Loucy (cell line): ENCODE results near the gene CD6.

Experiments
- H2AFZ ChIP-seq: fragments of 200-600 bp; sonication (generic); 2 replicates; pipeline ENCODE4 v1.6.0; 2016; ENCODE audit warnings: antibody characterized with exemption, mild to moderate bottlenecking, low read length, moderate library complexity
- H3F3A ChIP-seq: fragments of 200-600 bp; 2 replicates; pipeline ENCODE4 v1.6.0; 2016; ENCODE audit warnings: antibody characterized with exemption, low read depth, mild to moderate bottlenecking
- H3K27me3 ChIP-seq: fragments of 200-600 bp; sonication (generic); 2 replicates; pipeline ENCODE4 v1.6.1; 2014; ENCODE audit warnings: low read length, mild to moderate bottlenecking; ENCODE audit not compliant: insufficient read depth, poor library complexity, severe bottlenecking
- H3K36me3 ChIP-seq: fragments of 200-600 bp; sonication (generic); 2 replicates; pipeline ENCODE4 v1.6.1; 2016; ENCODE audit warnings: low read length; ENCODE audit not compliant: insufficient read depth
- H3K4me1 ChIP-seq: fragments of 200-600 bp; sonication (generic); 2 replicates; pipeline ENCODE4 v1.5.1; 2014; ENCODE audit warnings: low read length, mild to moderate bottlenecking; ENCODE audit not compliant: insufficient read depth, poor library complexity, severe bottlenecking
- H3K4me2 ChIP-seq: fragments of 200-600 bp; sonication (generic); 2 replicates; pipeline ENCODE4 v1.6.0; 2014; ENCODE audit warnings: antibody characterized with exemption, low read length, low read depth, mild to moderate bottlenecking; ENCODE audit not compliant: poor library complexity, severe bottlenecking
- H3K4me3 ChIP-seq: fragments of 200-600 bp; sonication (generic); 2 replicates; pipeline ENCODE4 v1.5.1; 2014; ENCODE audit warnings: low read length, mild to moderate bottlenecking, mixed read lengths; ENCODE audit not compliant: poor library complexity, severe bottlenecking
- H3K79me2 ChIP-seq: fragments of 200-600 bp; sonication (generic); 2 replicates; pipeline ENCODE4 v1.6.1; 2014; ENCODE audit warnings: low read length; ENCODE audit not compliant: insufficient read depth
- H3K9ac ChIP-seq: fragments of 200-600 bp; sonication (generic); 2 replicates; pipeline ENCODE4 v1.6.0; 2014; ENCODE audit warnings: mild to moderate bottlenecking, low read depth, low read length, moderate library complexity; ENCODE audit not compliant: poor library complexity, severe bottlenecking
- H3K9me2 ChIP-seq: fragments of 200-600 bp; sonication (generic); replicated peaks from 2 replicates; pipeline ENCODE4 v1.6.1; 2016; ENCODE audit warnings: low read depth, low read length, mixed read lengths
- H3K9me3 ChIP-seq: fragments of 200-600 bp; sonication (generic); 2 replicates; pipeline ENCODE4 v1.6.1; 2014; ENCODE audit warnings: mild to moderate bottlenecking, antibody characterized with exemption, low read length, low read depth; ENCODE audit not compliant: insufficient read depth
- H4K20me1 ChIP-seq: fragments of 200-600 bp; sonication (generic); 2 replicates; pipeline ENCODE4 v1.6.0; 2014; ENCODE audit warnings: antibody characterized with exemption, low read length, mild to moderate bottlenecking; ENCODE audit not compliant: insufficient read depth, poor library complexity, severe bottlenecking
- CTCF ChIP-seq: fragments of 200-600 bp; sonication (generic); conservative IDR thresholded peaks from 2 replicates; pipeline ENCODE4 v1.5.1; 2014; ENCODE audit warnings: mild to moderate bottlenecking, antibody characterized with exemption, low read length
- EZH2phosphoT487 ChIP-seq: fragments of 200-600 bp; IDR thresholded peaks from 2 replicates; pipeline ENCODE4 v1.6.1; 2018; ENCODE audit warnings: antibody characterized with exemption, mild to moderate bottlenecking, moderate library complexity, borderline replicate concordance

Gene CD6

GRCh38 chr11:61045271-61045670, 73.8 kb downstream of the CD6 start:
- H3K4me3 ChIP-seq, result no peak overlapping the region
- H3K27me3 ChIP-seq, result no peaks in the 10 kb centered on the region
- no peaks in the 10 kb centered on the region for H3F3A ChIP-seq
- no peaks in the 10 kb centered on the region for H3K9me3 ChIP-seq
- H4K20me1 ChIP-seq, result no peaks in the 10 kb centered on the region
- TF ChIP-seq CTCF, result no peak
- TF ChIP-seq EZH2phosphoT487, result no peak
- no peaks in the 10 kb centered on the region for H3K9me2 ChIP-seq
- no peak overlapping the region for H3K9ac ChIP-seq
- peaks cover 6% of the 10 kb centered on the region for H3K4me1 ChIP-seq
- no peak overlapping the region for H3K4me2 ChIP-seq
- no peaks in the 10 kb centered on the region for H3K79me2 ChIP-seq
- no peak overlapping the region for H2AFZ ChIP-seq
- H3K36me3 ChIP-seq, result no peaks in the 10 kb centered on the region

GRCh38 chr11:61046833-61047232, 75.4 kb downstream of the CD6 start:
- Histone ChIP-seq H3K4me1 (peaks cover 2% of the 10 kb centered on the region), H3K36me3 (no peaks in the 10 kb centered on the region), H3K9ac (no peak overlapping the region)

GRCh38 chr11:61048368-61049062, 77.0 kb downstream of the CD6 start:
- Histone ChIP-seq H3K79me2 (no peaks in the 10 kb centered on the region), H3K4me2 (no peak overlapping the region), H4K20me1 (no peaks in the 10 kb centered on the region), H3K27me3 (no peaks in the 10 kb centered on the region), H3K4me1 (no peaks in the 10 kb centered on the region), H2AFZ (no peak overlapping the region), H3K4me3 (no peak overlapping the region), H3K9ac (no peak overlapping the region), H3K9me3 (no peaks in the 10 kb centered on the region), H3K9me2 (no peaks in the 10 kb centered on the region), H3K36me3 (no peaks in the 10 kb centered on the region), H3F3A (no peaks in the 10 kb centered on the region)
- TF ChIP-seq EZH2phosphoT487, result no peak
- no peak for TF ChIP-seq CTCF

More at GRCh38 chr11:61046833-61047232, 75.4 kb downstream of the CD6 start:
- H3K4me3 ChIP-seq, result no peak overlapping the region
- no peaks in the 10 kb centered on the region for H4K20me1 ChIP-seq
- H3K9me3 ChIP-seq, result no peaks in the 10 kb centered on the region
- TF ChIP-seq EZH2phosphoT487, result no peak
- no peak for TF ChIP-seq CTCF
- H2AFZ ChIP-seq, result no peak overlapping the region
- H3K4me2 ChIP-seq, result no peak overlapping the region
- H3K9me2 ChIP-seq, result no peaks in the 10 kb centered on the region
- no peaks in the 10 kb centered on the region for H3K79me2 ChIP-seq
- H3K27me3 ChIP-seq, result no peaks in the 10 kb centered on the region
- H3F3A ChIP-seq, result no peaks in the 10 kb centered on the region
